HG02840 (cell line): ENCODE results near the gene EPS8L1.
A peak's percentile ranks its signal among the peaks of the same experiment; 100 is the strongest.
"Not testable (repeated sequence)": the region's sequence is repeated elsewhere in the genome, so short reads cannot be mapped to it uniquely, and the experiment has no call there.

Experiments used
- ATAC-seq: cut with Tn5 transposase; IDR thresholded peaks from one replicate; pipeline ENCODE4 v1.9.1; 2021; ENCODE audit warnings: mild to moderate bottlenecking, moderate library complexity, moderate number of reproducible peaks; ENCODE audit not compliant: unreplicated experiment, low FRiP score

EPS8L1 gene

DNA sequence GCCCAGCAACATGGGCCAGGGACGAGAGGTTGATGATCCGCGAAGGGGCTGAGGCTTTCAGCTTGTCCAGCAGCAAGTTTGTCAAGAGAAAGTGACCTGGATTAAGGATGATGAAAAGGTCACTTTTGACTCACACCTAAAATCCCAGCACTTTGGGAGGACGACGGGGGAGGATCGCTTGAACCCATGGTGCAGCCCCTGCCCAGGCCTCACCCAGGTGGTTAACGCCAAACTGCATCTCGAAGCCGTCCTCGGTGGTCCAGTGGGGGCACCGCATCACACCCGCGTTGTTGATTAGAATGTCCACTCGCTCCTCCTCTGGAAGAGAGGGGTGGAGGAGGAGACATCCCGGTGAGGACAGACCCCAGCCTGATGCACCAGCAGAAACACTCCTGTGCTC lies 27.2 kb upstream of the EPS8L1 start:
- ATAC-seq = no peak

DNA sequence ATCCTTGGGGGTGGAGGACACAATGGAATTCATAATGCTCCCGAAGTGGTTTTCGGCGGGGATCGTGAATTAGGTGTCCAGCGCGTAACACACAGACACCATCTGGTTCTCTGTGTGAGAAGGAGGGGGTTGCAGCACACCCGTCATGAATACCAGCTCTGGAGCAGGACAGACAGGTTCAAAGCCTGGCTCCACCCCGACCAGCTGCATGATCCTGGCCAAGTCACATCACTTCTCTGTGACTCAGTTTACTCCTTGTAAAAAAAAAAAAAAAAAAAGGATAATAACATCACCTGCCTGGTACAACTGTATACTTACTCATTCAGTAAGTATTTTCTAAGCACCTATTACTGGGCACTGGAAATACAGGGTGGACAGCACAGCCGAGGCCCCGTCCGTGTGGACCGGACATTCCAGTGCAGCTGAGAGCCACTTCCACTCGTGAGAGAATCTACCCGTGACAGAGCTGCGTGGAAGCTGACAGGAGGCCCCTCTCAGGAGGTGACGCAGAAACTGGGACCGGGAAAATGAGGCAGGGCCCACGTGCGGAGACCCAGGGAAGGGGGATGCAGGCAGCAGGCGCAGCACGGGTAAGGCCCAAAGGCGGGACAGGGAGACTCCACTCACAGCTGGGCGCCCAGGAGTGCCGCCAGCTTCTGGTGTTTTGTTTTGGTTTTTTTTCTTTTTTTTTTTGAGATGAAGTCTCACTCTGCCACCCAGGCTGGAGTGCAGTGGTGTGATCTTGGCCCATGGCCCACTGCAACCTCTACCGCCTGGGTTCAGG lies 24.7 kb upstream of the EPS8L1 start:
- no peak for ATAC-seq

DNA sequence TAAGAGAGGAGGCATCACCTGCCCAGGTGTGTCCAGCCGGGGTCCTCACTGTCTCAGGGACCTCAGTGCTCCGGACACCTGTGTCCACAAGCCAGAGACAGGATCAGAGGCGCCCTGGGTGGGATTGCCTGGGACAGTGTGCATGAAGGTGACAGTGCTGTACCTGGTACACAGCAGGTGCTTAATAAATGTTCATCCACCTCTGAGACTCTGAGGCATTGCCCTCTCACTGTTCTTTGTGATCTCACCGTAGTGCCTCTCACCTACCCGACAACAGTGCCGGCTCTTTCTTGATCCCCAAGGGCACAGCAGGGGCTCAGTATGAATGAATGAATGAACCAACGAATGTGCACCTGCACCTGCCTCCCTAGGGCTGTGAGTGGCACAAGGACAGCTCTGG lies 21.9 kb upstream of the EPS8L1 start:
- ATAC-seq = no peak

DNA sequence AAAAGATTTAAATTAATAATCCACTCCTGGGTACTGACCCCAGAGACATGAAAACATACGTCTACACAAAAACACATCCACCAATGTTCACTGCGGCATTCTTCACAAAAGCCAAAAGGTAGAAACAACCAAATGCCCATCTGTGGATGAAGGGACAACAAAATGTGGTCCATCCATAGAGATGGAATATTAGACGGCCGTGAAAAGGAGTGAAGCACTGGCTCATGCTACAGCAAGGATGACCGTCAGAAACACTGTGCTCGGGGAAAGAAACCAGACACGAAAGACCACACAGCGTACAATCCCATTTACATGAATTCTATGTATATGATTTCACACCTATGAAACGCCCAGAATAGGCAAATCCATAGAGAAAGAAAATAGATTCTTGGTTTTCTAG lies 18.8 kb upstream of the EPS8L1 start:
- ATAC-seq = no peak

DNA sequence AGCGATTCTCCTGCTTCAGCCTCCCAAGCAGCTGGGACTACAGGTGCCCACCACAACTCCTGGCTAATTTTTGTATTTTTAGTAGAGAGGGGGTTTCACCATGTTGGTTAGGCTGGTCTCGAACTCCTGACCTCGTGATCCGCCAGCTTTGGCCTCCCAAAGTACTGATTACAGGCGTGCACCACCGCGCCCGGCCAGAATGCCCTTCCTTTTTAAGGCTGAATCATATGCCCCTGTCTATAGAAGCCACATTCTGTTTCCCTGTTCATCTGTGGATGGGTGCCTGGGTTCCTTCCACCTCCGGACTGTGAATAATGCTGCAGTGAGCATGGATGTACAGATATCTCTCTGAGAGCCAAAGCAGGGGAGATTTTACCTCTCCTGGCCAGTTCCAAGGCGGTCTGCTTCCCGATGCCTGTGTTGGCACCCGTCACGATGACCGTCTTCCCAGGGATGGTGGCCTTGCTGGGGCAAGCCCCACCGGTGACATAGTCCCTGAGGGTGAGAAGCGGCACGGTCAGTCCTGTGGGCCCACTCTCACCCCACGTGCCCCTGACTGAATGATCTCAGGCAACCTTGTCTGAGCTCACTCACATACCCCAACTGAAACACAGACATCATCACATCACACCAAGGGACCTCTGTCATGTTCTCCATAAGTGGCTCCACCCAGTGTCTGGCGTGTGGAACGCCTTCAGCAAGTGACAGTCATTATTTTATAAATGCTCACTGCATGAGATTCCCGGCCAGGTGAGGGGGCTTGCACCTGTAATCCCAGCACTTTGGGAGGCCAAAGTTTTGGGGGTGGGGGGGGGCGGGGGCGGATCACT lies 16.7 kb upstream of the EPS8L1 start:
- no peak for ATAC-seq

DNA sequence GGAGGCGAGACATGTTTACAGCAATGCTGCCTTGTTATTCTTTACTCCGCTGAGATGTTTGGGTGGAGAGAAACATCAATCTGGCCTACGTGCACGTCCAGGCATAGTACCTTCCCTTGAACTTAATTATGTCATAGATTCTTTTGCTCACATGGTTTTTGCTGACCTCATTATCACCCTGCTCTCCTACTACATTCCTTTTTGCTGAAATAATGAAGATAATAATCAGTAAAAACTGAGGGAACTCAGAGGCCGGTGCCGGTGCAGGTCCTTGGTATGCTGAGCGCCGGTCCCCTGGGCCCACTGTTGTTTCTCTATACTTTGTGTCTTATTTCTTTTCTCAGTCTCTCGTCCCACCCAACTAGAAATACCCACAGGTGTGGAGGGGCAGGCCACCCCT lies 15.4 kb upstream of the EPS8L1 start:
- ATAC-seq = not testable (repeated sequence)

DNA sequence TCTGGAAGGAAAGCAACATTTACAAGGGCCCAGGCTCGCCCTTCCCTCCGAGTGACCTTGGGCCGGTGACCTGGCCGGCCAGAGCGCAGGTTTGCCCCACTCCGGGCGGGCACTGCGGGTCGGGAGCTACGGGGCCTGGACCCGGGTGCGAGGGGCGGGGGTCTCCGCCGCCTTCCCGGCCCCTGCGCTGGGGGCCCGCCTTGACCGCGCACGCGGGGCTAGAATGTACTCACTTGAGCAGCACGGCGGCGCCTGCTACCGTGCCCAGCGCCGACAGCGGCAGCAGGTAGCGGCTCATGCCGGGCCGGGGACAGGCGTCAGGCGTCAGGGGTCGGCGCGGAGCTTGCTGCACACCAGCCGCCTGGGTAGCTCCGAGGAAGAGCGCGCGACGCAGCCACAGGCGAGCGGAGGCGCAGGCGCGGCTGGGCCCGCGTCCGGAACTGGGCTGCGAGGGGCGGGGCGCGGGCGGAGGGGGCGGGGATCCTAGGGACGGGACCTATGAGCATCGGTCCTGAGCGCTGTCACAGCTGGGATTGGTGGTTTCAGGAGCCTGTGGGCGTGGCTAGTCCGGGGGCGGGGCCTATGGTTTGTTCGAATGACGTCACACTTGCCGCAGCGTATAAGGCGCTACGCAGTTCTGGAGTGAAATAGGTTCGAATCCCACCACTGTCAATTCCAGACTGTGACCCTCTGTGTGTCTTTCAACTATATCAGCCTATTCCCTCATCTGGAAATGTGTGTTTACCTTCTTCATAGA lies 12.8 kb upstream of the EPS8L1 start, which contains the start of gene RDH13:
Gene RDH13, minus strand, starts transcription at position 414 of the 757 bp plus-strand sequence. Its CDS starts 116 bp downstream, at position 298.
- ATAC-seq = peak; percentile 81

DNA sequence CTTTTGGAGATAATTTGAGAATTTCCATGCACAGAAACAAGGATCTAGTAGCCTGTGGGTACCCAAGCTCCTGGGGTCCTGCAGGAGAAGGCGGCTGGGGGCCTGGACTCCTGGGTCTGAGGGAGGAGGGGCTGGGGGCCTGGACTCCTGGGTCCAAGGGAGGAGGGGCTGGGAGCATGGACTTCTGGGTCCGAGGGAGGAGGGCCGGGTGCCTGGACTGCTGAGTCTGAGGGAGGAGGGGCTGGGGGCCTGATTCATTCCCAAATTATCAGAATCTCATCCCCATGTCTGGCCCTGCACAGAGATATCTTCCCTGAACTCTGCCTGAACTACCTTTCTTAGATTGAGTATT lies 12.2 kb upstream of the EPS8L1 start:
- no peak for ATAC-seq

DNA sequence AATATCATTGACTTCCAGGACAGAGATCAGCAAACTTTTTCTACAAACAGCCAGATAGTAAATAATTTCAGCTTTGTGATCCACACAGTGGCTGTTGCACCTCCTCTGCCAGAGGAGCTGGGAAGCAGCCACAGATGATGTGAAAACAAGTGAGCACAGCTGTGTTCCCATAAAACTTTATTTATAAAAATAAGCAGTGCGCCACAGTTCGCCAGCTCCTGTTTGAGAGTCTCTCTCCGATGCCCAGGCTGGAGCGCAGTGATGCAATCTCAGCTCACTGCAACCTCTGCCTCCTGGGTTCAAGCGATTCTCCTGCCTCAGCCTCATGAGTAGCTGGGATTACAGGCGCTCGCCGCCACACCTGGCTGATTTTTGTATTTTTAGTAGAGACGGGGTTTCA lies 10.2 kb upstream of the EPS8L1 start:
- ATAC-seq = not testable (repeated sequence)

DNA sequence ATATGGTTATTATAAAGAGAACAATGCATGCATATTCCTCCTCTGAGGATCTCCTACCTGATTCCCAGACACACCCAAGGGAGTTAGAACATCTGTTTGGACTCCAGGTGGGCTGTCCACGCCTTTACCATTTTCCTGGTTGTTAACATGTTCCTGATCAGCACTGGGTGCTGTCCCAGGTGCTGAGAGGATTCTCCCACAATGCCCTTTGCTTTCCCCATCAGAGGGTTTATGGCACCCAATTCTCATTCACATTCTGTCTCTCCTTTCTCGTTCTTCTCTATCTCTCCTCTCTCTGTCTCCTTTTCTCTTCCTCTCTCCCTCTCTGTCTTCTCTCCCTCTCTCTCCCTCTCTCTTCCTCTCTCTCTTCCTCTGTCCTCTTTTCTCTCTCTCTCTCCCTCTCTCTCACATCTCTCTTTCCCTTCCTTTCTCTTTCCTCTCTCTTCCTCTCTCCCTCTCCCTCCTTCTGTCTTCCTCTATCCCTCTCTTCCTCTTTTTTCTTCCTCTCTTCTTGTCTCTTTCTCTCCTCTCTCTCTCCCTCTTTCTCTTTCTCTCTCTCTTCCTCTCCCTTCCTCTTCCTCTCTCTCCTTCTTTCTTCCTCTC lies 9.5 kb upstream of the EPS8L1 start:
- no peak for ATAC-seq

DNA sequence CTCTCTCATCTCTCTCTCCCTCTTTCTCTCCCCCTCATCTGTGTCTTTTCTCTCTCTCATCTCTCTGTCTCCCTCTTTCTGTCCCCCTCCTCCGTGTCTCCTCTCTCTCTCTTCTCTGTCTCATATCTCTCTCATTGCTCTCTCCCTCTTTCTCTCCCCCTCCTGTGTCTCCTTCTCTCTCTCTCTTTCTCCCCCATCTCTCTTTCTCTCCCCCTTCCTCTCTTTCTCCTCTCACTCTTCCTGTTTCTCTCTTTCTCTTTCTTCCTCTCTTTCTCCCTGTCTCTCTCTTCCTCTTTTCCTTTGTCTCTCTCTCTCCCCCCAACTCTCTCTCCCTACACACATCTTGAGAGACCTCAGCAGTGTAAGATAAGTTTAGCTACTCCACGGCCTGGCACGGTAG lies 7.8 kb upstream of the EPS8L1 start:
- no peak for ATAC-seq

DNA sequence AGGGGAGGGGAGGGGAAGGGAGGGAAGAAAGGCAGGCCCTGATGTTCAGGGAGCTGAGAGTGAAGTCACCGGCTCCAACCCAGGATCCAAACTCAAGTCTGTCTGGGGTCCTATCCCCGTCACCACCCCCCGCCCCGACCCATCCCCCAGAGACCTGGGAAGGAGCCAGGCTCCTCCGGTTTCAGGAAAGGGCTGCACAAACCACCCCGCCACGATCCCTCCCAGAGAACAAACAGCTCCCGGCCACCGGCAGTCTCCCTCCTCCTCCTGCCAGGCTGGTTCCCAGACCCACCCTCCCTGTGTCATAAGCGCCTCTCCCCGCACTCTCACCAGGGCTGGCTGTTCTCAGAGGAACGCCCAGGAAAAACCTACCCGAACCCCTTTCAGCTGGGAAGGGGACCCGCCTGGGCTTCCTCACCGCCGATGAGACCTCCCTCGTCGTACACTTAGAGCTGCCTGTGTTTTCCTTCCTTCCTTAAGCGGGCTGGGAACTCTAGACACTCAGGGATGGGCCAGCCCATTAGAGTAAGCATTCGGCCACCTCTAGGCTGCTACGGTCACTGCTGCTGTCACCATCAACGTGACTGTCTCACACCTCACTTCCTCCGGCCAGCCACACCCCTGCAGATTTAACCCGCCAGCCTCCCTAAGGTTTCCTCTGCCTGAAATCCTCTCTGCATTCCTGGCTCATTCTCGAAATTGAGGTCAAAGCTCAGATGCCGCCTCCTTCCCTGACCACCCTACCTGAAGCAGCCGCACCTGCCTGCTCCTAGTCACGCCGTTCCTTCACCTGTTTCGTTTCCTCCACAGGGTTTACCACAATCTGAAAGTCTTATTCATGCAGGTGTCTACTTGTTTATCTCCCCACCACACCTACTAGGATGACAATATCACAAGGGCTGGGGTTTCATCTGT lies 6.5 kb upstream of the EPS8L1 start:
- no peak for ATAC-seq

DNA sequence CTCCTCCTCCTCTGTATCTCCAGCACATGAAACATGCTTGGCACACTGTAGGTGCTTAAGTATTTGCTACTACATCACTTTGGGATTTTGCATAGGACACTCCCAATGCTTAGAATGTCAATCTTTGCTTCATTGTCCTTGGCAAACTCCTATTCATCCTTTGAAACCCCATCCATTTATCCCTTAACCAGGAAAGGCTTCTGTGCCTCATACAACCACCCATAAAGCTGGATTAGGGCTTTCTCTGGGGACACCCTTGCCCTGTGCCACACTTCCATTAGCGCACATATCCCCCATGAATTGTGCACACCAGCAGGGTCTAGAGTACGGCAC lies 5.8 kb upstream of the EPS8L1 start:
- ATAC-seq = no peak

DNA sequence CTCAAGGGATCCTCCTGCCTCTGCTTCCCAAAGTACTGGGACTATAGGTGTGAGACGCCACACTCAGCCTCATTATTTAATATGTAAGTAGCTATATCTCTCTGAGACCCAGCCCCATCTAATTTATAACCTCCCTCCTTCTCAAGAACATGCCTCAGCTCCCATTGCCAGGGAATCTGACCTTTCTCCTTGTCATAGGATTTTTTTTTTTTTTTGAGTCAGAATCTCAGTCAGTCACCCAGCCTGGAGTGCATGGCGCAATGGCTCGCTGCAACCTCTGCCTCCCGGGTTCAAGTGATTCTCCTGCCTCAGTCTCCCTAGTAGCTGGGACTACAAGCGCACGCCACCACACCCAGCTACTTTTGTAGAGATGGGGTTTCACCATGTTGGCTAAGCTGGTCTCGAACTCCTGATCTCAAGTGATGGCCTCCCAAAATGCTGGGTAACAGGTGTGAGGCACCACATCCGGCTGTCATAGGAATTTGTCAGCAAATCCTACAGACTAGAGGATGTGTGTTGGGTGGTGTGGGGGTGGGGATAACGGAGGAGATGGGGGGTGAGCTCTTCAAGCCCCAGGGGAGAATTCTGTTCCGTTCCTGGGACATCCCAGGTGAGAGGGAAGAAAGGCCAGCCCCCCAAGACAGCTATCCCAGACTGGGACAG lies 5.1 kb upstream of the EPS8L1 start:
- no peak for ATAC-seq

DNA sequence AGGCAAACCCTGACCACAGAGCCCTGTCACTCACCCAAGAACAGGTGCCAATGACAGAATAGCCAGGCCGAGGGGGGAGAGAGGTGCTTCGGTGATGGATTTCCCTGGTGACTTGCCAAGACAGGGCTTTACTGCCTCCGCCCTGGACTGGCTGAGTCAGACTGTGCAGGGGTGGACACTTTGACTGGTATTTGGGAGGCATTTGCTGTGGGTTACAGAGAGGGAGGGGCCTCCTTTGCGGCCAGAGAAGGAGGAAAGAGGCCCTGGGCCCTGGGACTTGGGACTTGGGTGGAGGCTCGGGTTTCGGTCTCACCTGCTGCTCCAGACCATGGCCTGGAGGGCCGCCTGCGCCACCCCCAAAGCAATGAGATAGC lies 4.6 kb upstream of the EPS8L1 start:
- ATAC-seq = no peak

DNA sequence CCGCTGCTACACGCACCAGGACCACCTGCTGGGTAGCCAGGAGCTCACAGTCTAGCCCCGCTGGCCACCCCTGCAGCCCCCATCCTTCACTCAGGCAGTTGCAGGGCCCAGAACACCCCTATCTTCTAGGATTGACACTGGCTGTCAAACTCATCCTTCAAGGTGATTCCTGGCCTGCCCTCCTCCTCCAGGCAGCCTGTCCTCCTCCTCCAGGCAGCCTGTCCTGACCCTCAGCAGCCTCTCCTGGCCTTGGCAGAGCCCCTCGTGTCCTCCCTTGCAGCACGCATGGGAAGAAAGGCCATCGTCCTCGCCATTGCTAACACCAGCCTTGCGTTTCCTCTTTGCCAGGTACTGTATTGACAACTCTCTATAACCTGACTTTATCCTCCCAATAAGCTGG lies 3.8 kb upstream of the EPS8L1 start:
- ATAC-seq = no peak

DNA sequence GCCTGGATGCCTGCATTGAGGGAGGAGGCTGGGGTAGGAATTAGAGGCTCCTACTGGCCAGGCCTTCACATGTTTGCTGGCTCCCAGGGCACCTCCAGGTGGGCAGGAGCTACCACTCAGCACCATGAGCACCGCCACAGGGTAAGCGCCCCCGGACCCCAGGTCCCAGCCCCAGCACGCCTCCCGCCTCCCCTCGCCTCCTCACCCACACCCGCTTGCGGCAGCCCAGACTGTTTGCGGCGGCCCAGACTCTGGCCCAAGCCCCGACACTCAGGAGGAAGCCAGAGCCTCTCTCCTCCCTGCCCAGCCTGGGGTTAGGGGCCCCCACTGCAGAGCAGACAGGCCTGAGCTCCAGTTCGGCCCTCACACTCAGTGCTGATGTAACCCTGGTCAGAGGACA lies 652 bp downstream of the EPS8L1 start:
- ATAC-seq = no peak

DNA sequence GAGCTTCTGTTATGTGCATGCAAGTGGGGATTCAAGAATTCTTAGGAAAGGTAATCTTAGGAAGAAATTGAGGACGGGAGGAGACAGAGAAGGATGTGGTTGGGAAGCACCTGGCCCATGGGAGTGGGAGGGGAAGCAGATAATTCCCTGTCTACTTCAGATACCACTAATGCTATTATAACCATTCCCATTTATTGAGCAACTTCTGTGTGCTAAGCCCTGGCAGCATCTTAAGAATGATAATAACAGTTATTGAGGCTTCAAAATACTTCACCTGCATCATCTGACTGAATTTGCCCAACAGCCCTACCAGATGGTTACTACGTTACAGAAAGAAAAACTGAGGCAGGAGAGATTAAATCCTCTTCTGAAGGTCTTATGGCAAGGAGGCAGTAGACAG lies 1.4 kb downstream of the EPS8L1 start:
- no peak for ATAC-seq

DNA sequence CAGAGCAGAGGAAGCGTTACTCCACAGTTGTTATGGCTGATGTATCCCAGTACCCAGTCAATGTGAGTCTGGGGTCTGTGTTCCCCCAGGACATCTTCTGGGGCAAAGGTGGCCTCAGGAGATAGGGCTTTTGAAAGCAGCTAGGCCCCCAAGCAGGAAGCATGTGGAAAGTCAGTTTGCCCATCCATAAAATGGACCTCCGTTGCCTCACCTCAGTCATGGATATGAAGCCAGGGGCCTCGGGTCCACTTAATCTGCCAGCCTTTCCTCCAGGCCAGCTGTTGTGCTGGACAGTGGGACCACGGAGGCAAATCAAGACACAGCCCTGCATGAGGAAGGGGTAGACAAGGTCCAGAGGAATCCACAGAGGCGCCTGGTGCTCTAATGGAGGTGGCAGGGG lies 3.3 kb downstream of the EPS8L1 start:
- no peak for ATAC-seq
